ENCODE measurements around the gene KIF2C.
"Not testable (repeated sequence)": the region's sequence is repeated elsewhere in the genome, so short reads cannot be mapped to it uniquely, and the experiment has no call there.

KIF2C gene

DNA sequence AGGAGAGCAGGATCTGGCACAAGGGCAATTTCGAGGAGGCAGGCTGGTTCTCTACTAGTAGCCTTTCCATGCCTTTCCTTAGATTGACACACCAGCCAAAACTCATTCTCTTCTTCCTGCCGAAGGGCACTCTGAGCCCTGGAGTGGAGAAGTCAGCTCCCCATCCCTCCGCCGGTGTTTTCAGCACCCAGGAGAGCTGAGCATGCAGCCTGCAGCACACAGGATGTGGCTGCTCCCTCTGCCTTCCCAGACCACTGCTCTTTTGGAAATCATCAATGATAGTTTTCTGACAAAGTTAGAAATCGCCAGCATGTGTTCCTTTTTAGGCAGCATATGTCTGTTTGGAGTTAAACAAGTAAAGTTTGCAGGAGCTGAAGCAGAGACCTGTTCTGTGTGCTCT is 20.3 kb upstream of the KIF2C start:
- DNase-seq (ENCODE audit: low spot score) = no peak

DNA sequence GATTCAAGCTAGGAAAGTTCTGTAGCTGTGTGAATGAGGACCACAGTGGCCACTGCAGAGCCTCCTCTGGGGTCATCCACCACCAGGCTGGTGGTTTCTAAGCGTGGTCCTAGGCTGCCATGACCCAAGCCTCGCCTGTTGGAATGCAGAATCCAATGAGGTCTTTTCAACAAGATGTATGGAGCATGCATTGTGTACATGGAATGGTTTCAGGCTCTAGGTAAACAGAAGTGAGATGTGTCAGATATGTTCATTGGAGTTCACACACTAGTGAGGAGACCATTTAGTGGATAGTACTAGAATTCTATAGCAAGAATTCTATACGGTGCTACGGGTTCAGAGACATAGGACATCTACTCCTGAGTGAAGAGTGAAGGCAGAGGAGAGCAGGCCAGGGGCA is 19.4 kb upstream of the KIF2C start:
- DNase-seq (ENCODE audit: low spot score) = no peak

DNA sequence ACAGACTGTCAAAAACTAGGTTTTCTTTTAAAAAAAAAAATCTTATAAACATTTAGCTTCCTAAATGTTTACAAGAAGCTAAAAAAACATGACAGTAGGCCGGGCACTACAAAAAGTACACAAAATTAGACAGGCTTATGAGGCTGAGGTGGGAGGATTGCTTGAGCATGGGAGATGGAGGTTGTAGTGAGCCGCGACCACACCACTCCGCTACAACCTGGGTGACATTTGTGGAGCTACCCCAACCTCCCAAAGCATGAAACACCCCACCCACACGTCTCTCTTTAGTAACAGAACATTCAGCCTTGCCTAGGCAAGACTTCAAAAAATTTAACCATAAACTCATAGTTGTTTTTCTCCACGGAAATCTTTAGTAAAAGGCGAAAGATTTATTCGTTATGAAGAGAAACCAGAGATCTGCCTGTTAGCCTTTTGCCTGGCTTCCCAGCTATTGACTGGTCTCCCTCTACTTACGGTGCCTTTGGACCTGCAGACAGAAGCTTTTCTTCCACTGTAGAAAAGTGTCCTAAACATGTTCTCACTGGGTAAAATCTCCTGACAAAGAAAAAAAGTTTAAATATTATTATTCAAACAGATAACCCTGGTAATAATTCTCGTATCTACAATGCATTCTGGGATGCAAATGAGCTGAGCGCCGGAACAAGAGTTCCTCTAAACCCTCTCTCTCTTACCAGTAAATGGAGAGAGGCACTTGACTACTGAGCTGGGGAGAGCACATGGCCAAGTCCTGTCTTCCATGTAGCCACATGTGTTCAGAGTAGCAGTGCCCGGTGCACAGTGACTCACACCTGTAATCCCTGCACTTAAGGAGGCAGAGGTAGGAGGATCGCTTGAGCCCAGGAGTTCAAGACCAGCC is 17.9 kb upstream of the KIF2C start:
- no peak for DNase-seq (ENCODE audit: low spot score)

DNA sequence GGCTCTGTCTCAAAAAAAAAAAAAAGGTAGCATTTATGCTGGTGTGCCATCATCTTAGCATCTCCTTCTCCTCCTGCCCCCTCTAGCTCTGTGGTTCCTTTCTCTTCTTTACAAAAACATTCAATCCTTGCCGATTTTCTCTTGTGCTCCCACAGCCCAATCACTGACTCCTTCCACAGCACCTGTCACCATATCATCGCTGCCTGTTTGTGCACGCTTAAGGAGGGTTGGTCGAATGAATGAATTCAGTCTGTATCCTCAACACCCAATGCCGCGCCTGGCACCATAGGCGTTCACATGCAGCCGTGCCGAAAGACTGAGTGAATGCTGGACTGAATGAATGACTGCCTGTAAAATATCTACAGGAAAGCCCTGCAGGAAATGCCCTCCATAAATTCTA is 16.6 kb upstream of the KIF2C start:
- no peak for DNase-seq (ENCODE audit: low spot score)

DNA sequence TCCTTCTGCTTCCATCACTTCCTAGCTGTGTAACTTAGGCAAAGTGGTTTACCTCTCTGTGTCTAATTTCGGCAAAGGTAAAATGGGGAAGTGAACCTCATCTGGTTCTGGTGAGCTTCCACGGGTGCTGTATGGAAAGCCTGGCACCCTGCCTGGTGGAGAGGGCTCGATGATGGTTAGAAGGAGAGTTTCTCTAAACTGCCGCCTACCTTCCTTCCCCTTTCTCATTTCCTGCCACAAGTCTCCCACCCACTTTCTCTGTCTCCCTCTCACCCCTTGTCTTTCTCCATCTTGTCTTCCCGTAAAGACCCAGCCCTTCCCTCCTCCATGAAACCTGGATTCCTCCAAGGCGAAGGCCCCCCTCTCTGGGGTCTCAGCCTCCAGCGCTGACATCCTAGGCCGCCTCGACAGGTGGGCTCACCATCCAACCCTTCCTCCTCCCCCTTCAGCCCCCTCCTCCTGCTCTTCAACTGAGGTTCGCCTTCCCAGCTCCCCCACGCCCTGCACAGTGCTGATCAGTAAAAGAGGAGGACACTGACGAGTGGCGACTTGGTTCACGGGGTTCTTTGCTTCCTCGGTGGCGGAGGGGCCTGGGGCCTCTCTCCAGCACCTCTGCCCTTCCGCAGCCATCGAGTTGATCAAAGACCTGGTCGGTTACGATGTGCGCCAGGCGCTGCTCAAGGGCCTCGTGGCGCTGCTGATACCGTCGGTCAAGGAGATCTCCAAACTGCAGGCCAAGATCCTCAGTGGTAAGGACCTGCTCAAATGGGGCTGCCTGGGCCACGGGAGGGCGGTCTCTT is 15.9 kb upstream of the KIF2C start:
- no peak for DNase-seq (ENCODE audit: low spot score)

DNA sequence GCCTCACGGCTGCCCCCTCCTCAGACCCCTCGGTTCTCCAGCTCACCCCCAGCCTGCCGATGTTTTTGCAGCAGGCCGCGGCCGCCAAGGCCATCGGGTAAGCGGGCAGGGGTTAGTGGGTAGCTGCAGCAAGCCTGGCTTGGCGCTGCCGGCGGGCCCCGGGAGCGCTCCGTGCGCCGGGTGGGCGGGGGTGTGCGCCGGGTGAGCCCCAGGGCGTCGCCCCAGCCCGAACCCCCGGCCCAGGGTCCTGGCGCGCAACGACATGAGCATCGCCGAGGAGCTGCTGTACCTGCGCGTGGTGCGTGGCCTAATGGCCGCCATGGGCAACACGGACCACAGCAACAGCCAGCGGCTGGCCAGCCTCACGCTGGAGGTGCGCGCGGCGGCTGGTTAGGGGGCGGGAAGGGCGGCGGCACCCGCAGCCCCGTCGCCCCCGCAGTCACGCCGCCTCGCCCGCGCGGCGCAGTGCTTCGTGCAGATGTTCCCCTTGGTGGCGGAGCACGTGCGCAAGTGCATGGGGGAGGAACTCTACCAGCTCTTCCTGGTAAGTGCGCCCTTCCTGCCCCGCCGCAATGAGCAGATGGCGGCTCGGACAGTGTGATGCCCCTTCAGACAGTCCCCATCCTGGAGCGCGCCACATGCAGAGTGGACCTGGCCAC is 15.2 kb upstream of the KIF2C start:
- no peak for DNase-seq (ENCODE audit: low spot score)

DNA sequence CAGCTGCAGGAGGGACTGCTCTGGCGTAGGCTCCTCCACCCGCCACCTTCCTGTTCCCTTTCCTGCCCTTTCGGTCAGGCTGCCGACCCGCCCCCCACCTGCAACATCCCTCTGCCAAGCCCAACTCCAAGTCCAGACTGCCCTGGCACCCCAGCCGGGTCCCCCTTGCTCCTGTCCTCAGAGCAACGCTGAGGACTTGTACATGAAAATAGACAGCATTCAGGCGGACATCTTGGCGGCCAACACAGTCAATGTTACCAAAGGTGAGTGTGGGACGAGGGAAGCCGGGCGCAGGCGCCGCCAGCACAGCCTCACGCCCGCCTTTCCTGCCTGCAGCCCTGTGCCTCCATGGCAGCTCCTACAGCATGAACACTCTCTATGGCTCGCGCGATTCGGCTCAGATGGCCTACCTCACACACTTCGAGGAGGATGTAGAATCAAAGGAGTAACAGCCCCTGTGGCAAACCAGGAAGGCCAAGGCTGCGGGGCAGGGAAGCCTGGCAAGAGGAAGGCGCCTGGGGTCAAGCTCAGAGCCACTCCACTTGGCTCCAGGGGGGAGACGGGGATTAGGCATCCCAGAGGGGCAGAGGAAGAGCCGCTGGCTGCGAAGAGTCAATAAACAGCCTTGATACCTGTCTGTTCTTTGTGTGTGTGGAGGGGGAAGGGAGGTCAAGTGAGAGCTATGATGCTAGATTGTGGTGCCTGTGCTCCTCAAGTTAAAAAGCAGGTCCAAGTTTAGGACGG is 14.5 kb upstream of the KIF2C start:
- no peak for DNase-seq (ENCODE audit: low spot score)

DNA sequence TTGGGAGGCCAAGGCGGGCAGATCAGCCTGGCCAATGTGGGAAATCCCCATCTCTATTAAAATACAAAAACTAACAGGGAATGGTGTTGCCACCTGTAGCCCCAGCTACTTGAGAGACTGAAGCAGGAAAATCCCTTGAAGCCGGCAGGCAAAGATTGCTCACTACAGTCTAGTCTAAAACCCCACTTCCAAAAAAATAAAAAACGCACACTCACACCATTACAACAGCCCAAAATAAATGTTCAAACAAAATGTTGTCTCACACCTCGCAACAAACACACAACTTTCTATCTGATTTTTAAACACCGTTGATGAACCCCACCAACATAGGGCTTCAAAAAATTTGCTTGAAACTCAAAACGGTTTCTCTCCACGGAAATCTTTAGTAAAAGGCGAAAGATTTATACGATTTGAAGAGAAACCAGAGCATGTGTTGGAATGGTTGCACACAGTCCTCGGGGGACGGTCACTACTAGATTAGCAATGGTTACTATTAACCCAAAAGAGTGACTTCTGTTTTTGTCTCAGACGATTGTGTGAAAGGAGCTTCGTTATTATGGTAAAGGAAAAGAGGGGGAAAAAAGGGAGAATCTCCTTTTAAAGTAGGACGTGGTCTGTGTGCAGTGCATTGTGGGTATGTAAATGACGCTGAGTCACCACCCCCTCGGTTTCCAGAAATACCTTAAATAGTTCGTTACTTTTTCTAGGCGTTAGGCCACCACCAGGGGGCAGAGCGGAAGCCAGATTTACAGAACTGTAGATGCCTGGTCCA is 8.7 kb upstream of the KIF2C start, which contains the start of gene RNU5D-1:
TSS of gene RNU5D-1 (minus strand) at position 430 of the 772 bp plus-strand sequence.
- DNase-seq (ENCODE audit: low spot score) = peak; percentile 92

DNA sequence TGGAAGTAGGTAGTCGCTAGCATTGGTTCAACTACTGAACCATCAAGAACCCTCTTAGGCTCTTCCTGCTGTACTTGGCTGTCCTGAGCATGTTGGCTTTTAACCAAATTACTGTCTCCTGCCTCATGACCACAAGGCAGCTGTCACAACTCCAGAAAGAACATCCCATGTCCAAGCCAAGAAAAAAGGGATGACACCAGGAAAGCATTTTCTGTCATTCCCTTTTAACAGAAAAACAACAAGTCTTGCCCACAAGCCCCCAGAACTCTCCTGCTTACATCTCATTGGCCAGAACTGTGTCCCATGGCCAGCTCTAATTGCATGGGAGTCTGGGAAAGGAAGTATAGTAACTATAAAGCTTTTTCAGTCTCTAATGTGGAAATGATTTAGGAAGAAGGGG is 6.3 kb upstream of the KIF2C start:
- DNase-seq (ENCODE audit: low spot score) = no peak

DNA sequence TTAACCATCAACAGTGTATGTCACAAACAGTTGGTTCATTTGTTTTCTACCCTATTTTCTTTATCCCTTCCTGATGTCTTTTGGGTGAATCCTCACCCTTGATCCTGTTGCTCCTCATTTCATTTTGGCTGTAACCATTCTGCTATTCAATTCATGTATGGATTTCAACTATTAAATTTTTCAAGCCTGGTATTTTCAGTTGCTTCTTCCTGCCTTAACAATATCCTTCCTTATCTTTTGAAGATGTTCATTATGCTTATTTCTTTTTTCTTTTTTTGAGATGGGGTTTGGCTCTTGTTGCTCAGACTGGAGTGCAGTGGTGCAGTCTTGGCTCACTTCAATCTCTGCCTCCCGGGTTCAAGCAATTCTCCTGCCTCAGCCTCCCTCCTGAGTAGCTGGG is 5.9 kb upstream of the KIF2C start:
- DNase-seq (ENCODE audit: low spot score) = no peak

DNA sequence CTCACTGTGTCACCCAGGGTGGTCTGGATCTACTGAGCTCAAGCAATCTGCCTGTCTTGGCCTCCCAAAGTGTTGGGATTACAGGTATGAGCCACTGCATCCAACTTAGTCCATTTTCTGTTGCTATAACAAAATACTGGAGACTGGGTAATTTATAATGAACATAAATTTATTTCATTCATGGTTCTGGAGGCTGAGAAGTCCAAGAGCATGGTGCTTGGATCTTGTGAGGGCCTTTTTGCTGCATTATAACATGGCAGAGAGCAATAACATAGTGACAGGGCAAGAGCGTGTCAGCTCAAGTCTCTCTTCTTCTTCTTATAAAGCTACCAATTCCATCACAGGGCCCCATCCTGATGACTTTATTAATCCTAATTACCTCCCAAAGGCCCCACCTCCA is 3.6 kb upstream of the KIF2C start:
- DNase-seq (ENCODE audit: low spot score) = no peak

DNA sequence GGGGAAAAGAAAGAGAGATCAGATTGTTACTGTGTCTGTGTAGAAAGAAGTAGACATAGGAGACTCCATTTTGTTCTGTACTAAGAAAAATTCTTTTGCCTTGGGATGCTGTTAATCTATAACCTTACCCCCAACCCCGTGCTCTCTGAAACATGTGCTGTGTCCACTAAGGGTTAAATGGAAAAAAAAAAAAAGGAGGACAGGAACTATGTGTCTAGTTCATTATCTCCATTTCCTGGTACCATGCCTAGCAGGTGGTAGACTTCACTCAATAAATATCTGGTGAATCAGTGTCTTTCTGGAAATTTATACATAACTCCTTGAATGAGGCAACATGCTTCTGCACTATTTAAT is 707 bp upstream of the KIF2C start:
- DNase-seq (ENCODE audit: low spot score) = not testable (repeated sequence)

DNA sequence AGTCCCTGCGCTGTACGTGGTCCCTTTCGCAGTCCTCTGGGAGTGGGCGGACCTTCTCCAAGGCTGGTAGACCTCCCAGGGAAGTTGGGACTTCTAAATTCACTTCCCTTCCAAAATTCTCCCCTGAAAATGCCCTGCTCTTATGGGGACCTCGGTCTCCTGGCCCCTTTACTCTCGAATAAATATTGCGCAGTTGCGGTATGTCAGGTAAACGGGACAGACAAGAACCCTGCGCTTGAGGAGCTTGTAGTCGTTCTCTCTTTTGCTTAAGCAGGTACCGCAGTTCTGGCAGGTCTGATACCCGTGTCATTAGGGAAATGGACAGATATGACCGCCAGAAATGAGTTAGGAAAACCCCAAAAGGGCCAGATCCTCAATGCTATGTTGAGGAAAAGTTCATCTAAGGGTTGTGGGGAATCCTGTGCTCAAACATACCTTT is 561 bp downstream of the KIF2C start:
- DNase-seq (ENCODE audit: low spot score) = peak; percentile 35

DNA sequence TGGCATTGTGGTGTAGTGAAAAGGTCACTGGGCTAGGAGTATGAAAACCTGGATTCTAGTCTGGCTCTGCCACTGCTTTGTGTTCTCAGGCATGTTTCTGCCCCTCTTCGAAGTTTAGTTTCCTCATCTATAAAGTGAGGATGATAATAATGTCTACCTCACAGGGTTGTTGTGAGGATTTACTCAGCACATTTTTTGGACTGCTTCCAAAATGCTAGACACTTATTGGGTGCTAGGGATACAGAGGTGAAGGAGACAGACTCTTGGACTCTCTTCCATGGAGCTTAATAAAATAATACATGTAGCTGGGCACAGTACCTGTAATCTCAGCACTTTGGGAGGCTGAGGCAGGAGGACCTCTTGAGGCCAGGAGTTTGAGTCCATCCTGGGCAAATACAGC is 3.6 kb downstream of the KIF2C start:
- no peak for DNase-seq (ENCODE audit: low spot score)

DNA sequence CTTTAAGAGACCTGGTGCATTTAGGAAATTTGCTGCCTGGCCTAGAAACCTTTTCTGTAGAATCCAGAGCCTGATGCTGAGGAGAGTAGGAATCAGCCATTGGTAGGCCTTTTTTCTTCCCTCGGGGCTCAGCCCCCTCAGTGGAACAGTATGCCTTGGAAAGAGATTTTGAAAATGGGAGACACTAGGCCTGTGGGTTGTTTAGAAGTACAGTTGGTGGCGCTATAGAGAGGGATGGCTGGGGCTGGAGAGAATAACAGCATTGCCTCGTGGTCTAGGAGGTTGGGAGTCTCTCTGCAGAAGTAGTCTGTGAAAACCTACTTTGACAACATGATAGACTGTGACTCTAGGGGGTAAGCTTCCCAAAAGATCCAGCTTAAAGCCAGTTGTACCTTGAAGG is 8.2 kb downstream of the KIF2C start:
- no peak for DNase-seq (ENCODE audit: low spot score)

DNA sequence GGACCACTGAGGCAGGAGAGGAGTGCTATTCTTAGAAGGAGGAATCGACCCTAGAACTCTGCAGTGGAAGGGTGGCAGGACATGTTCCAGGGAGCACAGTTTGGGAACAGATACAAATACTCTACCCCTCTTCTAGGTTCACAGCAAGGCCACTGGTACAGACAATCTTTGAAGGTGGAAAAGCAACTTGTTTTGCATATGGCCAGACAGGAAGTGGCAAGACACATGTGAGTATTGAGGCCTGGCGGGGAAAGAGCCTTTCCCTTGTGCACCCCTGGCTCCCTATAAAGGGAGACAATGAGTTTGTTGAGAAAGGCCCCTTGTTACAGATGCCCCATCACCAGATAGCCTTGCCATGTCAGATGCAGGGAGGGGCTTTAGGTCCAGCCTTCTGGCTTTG is 17.8 kb downstream of the KIF2C start:
- no peak for DNase-seq (ENCODE audit: low spot score)

DNA sequence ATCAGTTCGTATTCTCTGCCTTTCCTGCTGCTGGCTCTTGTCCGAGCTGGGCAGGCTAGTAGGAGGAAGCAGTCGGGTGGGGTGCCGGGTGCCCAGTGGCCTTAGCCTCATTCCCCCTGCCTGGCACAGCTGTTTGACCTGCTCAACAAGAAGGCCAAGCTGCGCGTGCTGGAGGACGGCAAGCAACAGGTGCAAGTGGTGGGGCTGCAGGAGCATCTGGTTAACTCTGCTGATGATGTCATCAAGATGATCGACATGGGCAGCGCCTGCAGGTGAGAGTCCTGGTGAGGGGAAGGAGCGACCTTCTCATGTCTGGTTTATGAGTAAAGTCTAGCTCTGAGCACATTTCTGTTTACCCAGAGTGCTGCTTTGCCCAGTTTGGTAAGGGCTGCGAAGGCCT is 19.4 kb downstream of the KIF2C start:
- no peak for DNase-seq (ENCODE audit: low spot score)

DNA sequence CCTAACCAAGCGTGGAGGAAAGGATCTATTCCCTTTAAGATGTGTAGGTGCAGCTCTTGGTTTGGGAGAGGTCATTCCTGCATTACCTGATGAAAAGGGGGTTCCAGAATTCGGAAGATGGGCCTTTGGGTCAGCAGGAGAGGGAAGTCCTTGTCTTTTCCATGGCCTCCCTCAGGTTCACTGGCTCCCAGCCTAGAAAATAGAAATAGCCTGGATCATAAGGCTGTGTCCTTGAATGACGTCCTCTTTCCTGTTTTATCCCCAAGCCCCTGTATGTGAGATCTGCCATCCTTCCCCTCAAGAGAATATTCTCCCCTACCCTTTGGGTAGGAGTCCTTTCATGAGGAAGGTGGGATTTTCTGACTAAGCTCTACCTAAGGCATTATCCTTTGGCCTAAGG is 21.2 kb downstream of the KIF2C start:
- DNase-seq (ENCODE audit: low spot score) = no peak

DNA sequence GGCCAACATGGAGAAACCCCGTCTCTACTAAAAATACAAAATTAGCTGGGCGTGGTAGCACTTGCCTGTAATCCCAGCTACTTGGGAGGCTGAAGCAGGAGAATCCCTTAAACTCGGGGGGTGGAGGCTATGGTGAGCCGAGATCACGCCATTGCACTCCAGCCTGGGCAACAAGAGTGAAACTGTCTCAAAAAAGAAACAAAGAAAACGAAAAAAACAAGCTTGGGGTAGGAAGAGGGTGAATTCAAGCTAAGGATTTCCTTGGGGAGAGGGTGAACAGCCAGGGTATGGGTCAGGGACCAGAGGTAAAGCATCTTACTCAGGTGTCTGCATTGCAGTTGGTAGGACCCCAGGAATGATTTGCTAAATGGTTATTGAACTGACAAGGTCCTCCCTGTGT is 26.8 kb downstream of the KIF2C start:
- not testable (repeated sequence) for DNase-seq (ENCODE audit: low spot score)

DNA sequence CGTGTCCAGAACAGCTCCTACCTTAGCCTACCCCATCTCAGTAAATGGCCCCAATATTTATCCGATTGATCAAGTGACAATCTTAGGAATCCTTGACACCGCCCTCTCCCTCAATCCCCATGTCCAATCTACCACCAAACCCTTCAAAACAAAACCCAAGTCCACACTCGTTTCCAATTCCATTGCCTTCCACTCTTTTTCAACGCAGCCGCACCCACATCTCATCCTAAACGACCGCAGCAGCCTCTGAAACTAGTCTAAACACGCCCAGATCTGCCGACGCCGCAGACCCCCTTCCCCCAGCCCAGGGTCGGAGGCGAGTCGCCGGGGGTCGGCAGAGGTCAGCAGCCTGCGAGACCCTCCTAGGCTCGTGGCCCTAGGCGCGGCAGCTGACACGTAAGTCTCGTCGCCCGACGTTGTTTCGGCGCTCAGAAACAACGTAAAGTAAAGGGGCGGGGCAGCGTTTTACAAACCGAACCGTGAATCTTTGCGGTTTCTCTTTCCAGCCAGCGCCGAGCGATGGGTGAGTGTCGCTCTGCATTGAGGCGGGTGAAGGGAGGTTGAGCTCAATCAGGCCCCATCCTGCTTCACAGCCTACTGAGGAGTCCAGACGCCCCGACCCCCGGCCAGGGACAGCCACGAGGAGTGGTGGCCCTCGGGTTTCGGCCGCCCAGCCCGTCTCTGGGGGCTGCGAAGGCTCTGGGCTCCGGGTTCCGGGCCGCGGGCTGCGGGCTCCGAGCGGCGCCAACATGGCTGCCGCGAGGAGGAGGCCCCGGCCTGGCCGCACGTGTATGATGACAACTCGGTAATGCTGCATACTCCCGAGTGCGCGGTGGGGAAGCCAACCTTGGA is 35.7 kb downstream of the KIF2C start, which contains the start of gene RPS8:
TSS of gene RPS8 (plus strand) at position 463 of the 852 bp plus-strand sequence. CDS start at position 520, 57 bp downstream.
- DNase-seq (ENCODE audit: low spot score) = peak; percentile 80

All from HuH-7 (cell line).